GM18858 (cell line): ENCODE results near the gene MIA2.
"Not testable (repeated sequence)": the region's sequence is repeated elsewhere in the genome, so short reads cannot be mapped to it uniquely, and the experiment has no call there.

ENCODE experiments used
- ATAC-seq: cut with Tn5 transposase; IDR thresholded peaks from one replicate; pipeline ENCODE4 v1.9.1; 2021; ENCODE audit not compliant: unreplicated experiment

MIA2 gene

GRCh38 chr14:39231751-39232553 is 1.8 kb upstream of the MIA2 start:
- ATAC-seq, result peak; percentile 77

GRCh38 chr14:39232554-39233415 is 930 bp upstream of the MIA2 start:
- no peak for ATAC-seq

- not testable (repeated sequence) for ATAC-seq
Measured at GRCh38 chr14:39234986-39235385, 1.3 kb downstream of the MIA2 start.

- not testable (repeated sequence) for ATAC-seq
Measured at GRCh38 chr14:39235466-39235865, 1.8 kb downstream of the MIA2 start.

GRCh38 chr14:39240769-39241168 is 7.1 kb downstream of the MIA2 start:
- ATAC-seq, result no peak

- ATAC-seq, result no peak
Measured at GRCh38 chr14:39241637-39242036, 7.9 kb downstream of the MIA2 start.

GRCh38 chr14:39243831-39244230 is 10.1 kb downstream of the MIA2 start:
- no peak for ATAC-seq

GRCh38 chr14:39246618-39247017 is 12.9 kb downstream of the MIA2 start:
- no peak for ATAC-seq

GRCh38 chr14:39247256-39247655 is 13.5 kb downstream of the MIA2 start:
- no peak for ATAC-seq

- ATAC-seq, result no peak
Measured at GRCh38 chr14:39251547-39251946, 17.8 kb downstream of the MIA2 start.

GRCh38 chr14:39257388-39257787 is 23.7 kb downstream of the MIA2 start:
- not testable (repeated sequence) for ATAC-seq

- no peak for ATAC-seq
Measured at GRCh38 chr14:39258782-39259545, 25.2 kb downstream of the MIA2 start.

- ATAC-seq, result not testable (repeated sequence)
Measured at GRCh38 chr14:39260161-39260560, 26.4 kb downstream of the MIA2 start.

- ATAC-seq, result not testable (repeated sequence)
Measured at GRCh38 chr14:39262214-39262613, 28.5 kb downstream of the MIA2 start.

- ATAC-seq, result no peak
Measured at GRCh38 chr14:39264057-39264456, 30.3 kb downstream of the MIA2 start.

GRCh38 chr14:39264558-39264957 is 30.8 kb downstream of the MIA2 start:
- ATAC-seq, result no peak

- ATAC-seq, result no peak
Measured at GRCh38 chr14:39265033-39265432, 31.3 kb downstream of the MIA2 start.

- no peak for ATAC-seq
Measured at GRCh38 chr14:39265806-39266524, 32.2 kb downstream of the MIA2 start.

- peak; percentile 23 for ATAC-seq
Measured at GRCh38 chr14:39266525-39266870, 32.8 kb downstream of the MIA2 start.

- peak; percentile 57 for ATAC-seq
Measured at GRCh38 chr14:39266871-39267607, 33.3 kb downstream of the MIA2 start.
